Lung microvascular endothelial cell (primary cell): ENCODE measurements around the gene KLF6. TPM values are rescaled to one million over a fixed set of nuclear protein-coding genes. Genes with fewer than 3 reads are reported as not detected.

Experiments used
- DNase-seq, 2 donors: peaks; one replicate each; pipeline versions ENCODE4 v3.0.0 to v3.0.0-alpha.2; 2010; ENCODE audit warnings: low read depth in 2 of 2
- total RNA-seq: library from RNA; depleted of rRNA; stranded (reverse); fragments of >200 nt; gene quantifications from 2 replicates; pipeline ENCODE4 v1.2.1, GENCODE V29; 2014

The KLF6 gene
- total RNA-seq, 1 donor from 2014 or later: 170 TPM

DNA sequence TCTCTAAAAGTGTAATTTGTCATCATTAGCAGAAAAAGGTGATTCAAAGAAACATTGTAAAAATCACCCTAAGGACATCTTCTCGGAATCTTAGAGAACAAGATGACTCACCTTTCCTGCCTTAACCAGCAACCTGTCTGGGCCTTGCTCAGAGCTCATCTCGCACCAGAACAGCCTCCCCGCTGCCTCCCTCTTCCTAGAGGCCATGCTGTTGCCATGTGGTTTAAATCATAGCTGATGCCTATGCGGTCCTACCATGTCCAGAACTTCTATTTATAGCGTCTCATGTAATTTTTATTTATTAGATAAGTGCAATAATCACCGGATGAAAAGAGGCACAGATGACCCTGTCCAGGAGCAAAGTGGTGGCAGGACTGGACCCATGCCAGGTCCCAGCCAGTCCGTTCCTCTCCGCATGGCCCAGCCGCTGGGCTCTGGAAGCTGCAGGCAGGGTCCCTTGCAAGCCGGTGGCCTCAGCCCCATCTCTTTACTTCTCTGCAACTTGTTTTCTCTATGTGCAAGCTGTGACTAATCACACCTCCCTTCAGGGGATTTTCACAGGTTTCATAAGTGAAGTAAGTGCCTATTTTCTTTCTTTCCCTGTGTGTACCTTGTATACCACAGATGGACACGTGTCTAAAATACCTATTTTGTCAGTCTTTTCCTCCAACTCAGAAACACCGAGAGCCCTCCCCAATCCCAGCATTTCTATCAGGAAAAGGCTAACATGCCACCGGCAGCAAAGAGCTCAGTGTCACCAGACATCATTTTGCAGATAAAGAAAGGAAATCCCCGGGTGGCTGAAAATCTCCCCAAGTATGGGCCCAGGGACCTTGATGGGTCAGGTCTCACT is 27.1 kb downstream of the KLF6 start:
- DNase-seq: peak in 1 of 2 donors; percentile 36

DNA sequence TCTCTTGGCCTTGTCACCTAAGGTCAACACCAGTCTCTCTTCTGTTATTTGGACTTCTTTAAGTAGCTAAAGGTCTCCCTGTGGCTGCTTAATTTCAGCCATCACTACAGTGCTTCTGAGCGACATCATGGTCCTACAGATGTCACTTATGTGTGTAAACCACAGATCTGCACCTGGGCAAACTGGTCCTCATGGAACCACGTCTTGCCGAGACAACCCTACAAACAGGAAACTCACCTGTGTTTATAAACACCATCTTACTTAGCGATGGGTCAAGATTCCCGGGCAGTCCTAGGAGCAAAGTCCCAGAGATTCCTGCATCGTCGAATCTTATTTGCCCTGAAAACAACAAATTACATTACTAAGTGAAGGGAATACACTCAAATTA is 27.8 kb downstream of the KLF6 start:
- DNase-seq: no peak

DNA sequence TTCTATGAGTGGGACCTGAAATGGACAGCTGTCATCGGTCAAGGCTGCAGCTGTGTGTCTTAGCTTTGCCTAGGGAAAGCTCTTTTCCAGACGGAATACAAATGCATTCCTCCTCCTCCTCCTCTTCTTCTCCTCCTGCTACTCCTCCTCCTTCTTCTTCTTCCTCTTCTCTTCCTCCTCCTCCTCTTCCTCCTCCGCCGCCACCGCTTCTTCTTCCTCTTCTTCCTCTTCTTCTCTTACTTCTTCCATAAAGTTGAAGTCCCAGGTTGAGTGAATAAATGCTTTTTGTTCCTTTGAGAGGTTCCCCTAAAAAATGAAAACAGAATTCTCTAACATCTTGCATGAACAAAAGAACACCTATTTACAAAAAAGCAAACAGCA is 28.7 kb downstream of the KLF6 start:
- DNase-seq: no peak

DNA sequence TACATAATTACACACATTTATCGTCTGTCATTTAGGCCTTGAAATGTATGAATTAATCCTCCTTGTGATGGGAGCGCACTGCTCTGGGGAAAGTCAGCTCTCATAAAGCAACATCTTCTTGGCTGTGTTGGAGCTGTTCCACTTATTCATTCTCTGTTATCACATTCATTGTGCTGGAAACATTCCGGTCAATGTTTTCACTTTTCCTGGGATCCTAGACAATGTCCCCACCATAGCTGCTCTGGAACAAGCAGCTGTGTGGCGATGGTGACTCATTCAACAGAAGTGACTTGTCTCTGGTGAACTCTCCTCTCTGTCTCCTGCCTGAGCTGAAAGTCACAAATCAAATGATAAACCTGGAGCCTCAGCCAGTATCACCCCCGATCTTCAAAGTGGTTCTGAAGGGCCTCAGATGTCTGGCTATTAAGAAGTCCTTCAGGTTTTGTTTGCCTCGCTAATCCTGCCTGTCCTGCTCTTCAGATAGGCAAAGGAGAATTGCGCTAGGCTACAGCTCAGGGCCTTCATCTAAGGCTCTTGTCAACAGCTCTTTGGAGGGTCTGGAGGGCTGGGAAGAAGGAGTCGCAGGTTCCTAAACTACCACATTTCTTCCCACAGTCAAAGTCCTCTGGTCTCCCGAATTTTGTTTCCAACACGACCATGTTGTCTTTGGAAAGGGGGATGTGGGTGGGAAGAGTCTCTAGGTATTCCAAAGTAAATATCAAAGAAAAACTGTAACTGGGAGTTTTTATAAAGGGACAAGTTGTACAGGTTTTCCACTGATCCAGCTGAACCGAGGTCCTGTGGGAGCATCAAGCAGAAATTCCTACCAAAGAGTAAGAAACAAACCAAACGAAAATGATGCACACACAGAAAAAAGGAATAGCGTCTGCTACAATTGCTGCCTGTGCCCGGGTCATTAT is 29.3 kb downstream of the KLF6 start:
- peak; percentile 61 to 70 for DNase-seq

DNA sequence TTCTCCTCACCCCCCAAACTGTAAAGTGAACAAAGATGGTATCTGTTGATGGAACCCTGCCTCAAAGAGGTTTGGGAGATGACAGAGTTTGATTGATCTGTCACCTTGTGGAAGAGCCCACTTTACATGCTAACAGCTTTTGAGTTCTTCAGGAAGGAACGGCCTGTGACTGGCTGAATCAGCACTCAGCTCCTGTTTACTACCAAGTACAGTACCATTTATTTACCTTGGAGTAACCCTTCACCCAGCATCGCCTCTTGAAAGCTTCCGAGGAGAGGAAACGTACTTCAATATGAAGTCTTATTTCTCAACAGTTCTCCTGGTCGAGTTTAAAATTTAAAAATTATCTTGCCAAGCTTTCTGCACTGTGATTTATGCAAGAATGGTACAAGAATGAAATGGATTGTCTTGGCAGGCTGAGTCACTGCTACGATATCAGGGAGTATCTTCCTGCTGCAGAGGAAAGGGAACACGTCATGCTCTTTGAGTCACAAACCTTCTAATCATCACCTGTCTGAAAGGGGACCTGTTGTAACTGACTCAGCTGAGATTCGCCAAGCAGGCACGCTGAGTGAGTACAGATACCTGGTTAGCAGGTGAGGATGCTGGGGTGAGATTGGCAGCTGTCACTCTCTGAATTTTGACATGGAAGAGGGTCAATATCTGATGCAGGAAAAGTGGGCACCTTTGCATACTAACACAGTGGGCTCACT is 30.1 kb downstream of the KLF6 start:
- peak; percentile 27 to 96 for DNase-seq

DNA sequence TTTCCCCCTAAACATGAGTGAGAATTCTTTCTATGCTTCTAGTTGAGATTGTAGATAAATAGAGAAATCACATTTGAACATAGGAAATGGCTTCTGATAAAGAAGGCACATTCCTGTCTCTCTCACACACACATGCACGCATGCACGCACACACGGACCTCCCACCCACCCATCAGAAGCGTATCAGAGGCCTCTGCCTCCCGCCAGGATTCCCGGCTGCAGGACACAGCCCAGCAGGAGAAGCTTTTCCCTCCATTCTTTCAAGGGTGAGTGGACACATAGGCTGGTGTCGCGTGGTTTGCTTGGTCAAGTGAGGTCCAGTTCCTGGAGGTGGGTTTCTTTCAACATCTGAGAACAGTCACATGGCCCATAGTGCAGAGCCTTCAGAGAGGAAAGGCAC is 34.2 kb downstream of the KLF6 start:
- DNase-seq: no peak

DNA sequence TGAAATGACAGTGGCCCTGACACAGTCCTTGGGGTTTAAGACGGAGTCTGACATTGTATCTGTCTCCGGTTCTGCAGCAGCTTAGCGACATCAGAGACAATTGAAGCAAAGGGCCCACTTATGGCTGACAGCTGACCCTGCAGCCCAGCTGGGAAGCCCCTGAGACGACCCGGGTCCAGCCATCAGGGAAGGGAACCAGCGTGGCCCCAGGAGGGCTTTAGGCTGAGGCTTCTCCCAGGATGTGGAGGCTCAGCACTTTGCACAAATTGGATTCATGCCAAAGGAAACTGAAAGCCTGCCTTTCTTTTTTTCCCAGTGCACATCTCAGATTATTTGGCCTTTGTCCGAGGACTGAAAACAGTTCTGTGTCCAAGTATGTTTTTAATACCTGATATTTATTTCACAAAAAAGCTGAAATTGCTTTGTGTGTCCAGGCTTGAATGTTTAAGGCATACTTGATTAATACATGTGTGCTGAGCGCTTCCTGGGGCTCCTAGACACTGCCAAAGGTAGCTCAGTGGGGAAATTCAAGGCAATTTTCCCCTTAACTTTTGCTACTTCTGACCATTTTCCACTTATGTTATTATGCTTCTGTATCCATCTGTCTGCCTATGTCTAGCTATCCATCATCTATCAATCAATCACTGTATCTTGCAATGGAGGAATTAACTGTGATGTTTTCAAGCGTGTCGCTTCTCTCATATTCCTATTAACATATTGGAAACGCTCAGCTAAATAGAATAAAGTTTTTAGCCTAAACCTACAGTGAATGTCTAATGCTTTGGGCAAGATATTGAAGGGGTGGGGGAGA is 34.8 kb downstream of the KLF6 start:
- no peak for DNase-seq

DNA sequence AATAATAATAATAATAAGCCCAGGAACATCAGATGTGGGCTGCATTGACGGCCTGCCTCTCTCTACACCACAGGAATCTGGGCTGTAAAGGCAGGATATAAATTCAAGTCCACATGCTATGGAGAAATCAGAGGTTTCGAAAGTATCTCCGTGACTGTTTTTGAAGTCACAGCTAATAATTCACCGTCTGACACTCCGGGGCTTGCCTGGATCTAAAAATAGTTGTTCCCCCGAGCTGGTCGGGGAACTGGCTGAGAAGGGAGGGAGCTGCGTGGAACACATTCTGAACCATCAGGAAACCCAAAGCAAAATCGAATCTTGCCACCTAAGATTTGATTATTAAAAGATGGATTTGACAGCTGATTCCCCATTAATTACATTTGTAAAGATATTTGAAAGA is 35.4 kb downstream of the KLF6 start:
- peak in 1 of 2 donors; percentile 20 for DNase-seq

DNA sequence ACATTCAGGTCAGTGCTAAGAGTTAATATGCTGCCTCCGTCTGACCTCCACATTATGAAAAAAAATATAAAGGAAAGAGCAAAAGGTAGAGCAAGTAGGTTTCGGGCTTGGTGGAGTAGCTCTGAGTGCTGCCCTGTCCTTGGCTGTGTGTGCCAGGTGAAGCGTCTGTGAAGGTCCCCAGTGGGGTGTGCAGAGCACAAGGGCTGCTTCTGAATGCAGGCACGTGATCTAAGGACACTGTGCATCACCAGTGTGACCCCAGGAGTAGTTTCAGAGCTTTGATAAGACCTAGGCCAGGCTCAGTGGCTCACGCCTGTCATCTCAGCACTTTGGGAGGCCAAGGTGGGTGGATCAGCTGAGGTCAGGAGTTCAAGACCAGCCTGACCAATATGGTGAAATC is 36.0 kb downstream of the KLF6 start:
- DNase-seq: no peak

DNA sequence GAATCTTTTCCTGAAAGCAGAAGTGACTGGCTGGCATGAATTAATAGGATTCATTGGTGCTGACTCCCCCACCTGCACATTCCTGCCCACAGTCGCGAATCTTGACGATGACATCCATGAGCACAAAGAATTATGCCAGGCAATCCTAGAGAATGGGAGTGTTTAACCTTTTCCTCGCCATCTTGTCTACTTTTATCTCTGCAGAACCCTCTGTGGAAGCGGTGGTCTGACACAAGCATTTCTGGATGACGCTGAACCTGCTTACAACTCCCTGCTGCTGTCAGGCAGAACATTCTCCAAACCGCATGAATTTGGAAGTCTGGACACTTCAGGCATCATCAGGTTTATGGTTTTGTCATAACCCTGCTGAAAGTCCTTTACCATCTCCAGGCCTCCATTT is 36.5 kb downstream of the KLF6 start:
- DNase-seq: peak in 1 of 2 donors; percentile 26

DNA sequence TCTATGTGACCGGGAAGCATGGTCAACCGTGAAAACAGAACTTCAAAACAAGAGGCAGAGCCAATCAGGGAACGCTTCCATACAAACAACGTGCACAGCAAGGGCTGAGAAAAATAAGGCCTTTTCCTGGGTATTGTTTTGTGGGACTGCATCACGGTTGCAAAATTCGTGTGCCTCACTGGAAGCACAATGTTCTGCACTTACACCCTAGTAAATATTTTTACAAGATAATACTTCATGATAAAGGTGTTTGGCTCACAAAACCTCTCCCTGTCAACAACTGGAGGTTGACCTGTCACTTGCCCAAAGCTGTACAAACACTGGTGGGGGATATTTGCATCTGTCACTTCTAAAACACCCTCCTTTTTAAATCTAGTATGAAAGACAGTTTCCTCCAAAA is 37.0 kb downstream of the KLF6 start:
- DNase-seq: peak; percentile 40 to 94

DNA sequence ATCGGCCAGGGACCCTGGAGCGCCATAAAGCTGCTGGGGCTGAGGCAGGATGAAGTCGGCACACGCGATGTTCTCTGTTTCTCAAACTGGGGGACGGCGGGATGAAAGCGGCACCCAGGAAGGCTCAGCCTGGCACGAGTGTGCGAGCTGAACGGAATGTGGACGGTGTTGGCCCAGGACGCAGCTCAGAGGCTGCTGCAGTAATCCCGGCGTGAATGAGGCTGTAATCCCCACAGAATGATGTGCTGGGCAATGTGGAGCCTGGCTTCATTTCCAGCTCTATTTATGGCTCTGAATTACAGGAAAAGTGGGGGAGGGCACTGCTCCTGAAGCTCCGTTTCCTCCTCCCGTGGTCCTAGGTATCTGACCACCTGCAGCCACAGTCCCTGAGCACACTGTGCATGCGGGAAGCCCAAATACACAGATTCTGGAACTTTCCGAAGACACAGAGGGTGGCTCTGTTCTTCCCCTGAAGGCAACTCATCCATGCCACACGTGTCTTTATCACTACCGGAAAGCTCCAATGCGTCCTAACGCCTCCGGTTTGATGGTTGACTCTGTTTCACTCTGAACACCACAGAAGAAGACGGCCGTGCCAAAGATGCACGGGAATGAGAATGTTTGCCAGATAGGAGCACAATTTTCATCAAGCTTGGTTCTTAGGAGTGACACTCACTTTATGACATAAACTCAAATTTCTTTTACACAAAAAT is 37.6 kb downstream of the KLF6 start:
- DNase-seq: peak; percentile 49 to 91

DNA sequence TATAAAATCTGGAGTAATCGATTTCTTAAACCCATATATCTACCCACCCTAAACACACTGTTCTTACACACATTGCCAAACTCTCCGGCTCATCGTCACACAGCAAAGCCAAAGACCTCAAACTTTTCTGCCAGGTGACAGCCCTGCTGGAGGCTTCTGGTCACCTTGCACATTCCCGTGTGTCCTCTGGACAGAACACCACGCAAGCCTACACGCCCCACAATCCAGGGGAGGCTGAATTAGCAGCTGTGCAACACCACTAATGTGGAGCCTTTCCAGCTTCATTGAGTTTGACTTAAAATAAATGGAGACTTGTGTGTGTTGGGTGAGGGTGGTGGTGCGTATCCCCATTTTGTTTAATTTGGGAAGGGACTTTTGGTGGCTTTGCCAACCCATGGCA is 38.4 kb downstream of the KLF6 start:
- DNase-seq: no peak

DNA sequence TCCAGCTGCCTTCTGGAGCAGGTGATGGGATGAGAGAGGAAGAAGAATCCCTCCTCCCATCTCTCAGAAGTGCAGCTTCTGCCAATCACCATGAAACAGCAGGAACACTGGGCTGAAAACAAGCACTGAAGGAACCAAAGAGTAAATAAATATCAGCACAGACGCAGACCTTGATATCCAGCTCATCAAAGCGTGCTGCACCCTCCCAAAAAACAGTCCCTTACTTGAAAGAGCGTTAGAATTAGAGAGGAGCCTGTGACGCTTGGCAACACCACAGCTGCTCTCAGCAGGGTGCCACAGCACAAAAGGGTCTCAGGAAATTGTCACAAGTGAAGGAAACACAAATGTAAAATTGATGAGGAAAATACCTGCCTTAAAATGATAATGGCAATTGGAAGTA is 39.5 kb downstream of the KLF6 start:
- no peak for DNase-seq

DNA sequence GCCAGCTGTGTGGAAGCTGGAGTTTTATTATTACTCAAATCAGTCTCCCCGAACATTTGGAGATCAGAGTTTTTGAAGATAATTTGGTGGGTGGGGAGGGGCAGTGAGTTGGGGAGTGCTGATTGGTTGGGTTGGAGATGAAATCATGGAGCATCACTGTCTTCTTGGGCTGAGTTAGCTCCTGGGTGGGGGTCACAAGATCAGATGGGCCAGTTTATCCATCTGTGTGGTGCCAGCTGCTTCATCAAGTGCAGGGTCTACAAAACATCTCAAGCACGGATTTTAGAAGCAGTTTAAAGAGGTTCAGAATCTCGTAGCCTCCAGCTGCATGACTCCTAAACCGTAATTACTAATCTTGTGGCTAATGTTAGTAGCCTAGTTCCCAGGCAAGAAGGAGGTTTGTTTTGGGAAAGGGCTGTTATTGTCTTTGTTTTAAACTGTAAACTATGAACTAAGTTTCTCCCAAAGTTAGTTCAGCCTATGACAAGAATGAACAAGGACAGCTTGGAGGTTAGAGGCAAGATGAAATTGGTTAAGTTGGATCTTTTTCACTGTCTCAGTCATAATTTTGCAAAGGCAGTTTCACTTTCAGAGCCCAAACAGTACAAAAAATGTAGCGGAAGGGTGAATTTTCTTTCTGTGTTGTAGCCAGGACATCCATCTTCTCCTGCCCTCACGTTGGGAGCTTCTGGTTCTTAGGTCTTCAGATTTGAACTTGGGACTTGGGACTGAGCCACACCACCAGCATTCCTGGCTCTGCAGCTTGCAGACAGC is 43.1 kb downstream of the KLF6 start:
- DNase-seq: no peak

DNA sequence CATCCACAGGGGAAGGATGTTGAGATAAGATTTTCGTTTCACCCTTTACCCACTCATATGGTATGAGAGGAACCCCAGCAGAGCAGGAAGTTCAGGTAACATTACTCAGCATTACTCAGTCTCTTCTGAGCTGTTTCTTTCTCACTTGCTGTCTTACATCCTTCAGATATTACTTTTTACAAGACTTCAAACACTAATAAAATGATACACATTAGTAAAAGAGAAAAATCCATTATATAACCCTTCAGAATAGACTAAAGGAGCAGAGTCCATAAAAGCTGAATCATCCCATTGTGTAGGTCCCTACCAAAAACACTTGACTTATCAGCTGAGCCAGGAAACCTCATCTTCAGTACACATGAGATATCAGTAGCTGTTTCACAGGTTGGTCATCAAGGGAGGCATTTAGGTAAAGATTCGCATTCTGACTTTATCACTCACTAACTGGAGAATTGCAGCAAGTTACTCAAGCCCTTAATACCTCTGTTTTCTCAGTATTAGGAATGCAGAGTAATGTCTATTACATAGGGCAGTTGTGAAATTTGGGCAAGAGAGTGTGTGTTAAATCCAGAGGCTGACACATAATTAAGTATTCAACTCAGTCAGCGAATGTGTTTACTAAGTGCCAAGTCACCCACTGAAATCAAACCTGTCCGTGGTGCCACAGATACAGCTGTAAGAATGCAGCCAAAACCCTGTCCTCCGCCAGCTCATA is 44.7 kb downstream of the KLF6 start:
- DNase-seq: no peak

DNA sequence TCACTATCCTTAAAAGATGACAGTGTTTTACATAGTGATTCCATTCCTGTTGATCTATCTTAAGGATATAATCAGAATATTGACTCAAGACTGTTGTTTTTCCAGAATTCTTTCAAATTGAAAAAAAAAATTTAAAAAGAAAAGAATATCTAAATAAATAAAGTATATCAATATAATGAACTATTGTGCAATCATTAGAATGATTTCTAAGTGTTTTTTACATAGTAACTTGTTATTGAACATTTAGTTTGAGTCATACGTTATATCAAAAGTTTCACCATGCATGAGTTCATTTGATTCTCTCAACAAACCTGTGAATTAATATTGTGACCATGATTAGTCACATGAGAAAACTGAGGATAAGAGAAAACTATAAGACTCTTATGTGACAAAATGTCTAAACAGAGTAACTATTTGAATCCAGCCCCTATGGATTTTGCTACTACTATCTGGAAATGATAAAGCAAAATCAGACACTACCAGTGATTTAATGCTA is 46.1 kb downstream of the KLF6 start:
- DNase-seq: no peak

DNA sequence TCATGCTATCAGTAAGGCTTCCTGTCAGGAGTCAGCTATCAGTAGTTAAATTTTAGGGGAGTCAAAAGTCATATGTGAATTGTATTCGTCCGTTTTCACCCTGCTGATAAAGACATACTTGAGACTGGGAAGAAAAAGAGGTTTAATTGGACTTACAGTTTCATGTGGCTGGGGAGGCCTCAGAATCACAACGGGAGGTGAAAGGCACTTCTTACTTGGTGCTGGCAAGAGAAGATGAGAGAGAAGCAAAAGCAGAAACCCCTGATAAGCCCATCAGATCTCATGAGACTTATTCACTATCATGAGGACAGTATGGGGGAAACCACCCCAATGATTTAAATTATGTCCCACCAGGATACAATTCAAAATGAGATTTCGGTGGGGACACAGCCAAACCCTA is 47.1 kb downstream of the KLF6 start:
- no peak for DNase-seq

DNA sequence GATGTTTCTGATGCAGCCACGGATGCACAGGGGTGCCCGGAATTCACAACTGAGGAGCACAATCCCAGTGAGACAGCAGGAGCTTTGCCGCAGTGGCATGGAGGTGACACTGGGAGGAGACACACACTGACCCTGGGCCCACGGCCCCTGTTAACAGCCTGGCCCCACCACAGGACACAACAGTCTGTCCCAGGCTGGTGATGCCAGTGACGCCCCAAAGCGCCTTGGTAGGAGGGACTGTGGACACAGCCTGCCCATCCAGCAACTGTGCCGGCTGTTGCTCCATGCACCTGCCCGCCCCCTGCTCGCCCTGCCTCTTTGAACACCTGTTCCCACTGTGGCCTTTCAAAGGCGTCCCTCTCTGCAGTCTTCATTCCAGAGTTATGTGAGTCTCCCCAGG is 49.8 kb downstream of the KLF6 start:
- no peak for DNase-seq
